Activated naive CD4-positive, alpha-beta T cell treated with anti-CD3 and anti-CD28 coated beads, Interleukin-2, amount 50 U/mL, for 16 hours (primary cell): ENCODE results near the gene PCDHGA11.
"Not testable (repeated sequence)": the region's sequence is repeated elsewhere in the genome, so short reads cannot be mapped to it uniquely, and the experiment has no call there.

Experiments used
- DNase-seq: peaks from one replicate; pipeline ENCODE4 v3.0.0-alpha.2; 2020

The PCDHGA11 gene

DNA sequence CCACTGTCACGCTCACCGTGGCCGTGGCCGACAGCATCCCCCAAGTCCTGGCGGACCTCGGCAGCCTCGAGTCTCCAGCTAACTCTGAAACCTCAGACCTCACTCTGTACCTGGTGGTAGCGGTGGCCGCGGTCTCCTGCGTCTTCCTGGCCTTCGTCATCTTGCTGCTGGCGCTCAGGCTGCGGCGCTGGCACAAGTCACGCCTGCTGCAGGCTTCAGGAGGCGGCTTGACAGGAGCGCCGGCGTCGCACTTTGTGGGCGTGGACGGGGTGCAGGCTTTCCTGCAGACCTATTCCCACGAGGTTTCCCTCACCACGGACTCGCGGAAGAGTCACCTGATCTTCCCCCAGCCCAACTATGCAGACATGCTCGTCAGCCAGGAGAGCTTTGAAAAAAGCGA is 11.9 kb downstream of the PCDHGA11 start:
- not testable (repeated sequence) for DNase-seq

DNA sequence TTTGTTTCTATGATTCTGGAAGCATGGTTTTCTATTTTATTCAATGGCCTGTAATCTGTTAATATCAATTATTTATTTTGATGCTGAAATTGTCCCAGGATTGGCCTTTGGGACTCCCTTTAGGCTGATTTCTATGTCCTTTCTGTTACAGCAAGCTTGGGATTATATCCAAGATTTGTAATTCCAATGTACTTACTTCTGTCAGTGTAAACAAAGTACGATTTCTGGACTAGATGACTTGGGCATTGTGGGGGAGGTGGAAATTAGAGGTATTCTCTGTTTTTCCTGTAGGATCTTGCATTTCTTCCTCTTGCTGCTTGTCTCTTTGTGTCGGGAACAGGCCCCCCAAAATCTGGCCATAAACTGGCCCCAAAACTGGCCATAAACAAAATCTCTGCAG is 13.2 kb downstream of the PCDHGA11 start:
- no peak for DNase-seq

DNA sequence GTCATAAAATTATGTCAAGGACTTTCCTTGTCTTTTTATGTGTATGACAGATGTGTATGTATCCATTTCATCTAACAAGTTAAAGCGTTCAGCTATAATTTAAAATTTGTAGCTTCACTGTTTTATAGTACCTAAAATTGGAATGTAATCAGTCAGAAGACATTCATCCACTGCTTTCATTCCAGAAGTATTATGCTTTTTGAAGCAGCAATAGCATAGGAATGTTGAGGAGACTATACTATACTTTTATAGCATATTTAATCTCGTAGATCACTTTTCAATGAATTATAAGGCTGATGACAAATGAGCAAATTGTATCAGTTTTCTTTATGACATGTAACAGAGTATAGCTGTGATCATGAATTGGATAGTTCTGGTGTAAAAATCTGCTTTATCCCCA is 16.4 kb downstream of the PCDHGA11 start:
- no peak for DNase-seq

DNA sequence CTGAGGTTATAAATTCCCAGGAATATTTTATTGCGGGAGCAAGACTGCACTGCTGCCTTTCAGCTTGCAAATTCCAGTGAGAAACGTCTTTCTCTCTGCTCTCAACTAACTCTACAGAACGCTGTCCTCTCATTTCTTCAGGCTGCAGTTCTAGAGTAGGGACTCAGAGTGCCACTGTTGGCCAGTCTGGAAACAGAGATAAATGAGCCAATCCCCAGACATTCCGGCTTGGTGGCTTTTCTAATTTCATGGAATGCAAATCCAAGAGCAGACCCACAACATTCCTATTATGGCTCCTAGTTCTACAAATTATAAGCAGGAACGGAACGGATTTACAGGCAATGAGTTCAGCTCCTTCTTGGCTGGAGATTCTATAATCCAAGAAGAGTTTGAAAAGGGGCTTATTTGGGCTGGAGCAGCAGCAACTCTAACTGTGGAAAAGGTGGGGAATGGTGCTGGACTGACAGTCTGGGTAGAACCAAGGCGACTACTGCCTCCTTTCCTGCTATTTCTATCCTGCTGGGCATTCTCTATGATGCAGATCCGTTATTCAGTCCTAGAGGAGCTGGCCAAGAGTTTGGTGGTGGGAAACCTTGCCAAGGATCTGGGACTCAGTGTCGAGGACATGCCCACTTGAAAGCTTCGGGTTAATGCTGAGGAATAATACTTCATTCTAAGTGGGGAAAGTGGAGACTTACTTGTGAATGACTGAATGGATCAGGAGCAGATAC is 18.7 kb downstream of the PCDHGA11 start:
- no peak for DNase-seq

DNA sequence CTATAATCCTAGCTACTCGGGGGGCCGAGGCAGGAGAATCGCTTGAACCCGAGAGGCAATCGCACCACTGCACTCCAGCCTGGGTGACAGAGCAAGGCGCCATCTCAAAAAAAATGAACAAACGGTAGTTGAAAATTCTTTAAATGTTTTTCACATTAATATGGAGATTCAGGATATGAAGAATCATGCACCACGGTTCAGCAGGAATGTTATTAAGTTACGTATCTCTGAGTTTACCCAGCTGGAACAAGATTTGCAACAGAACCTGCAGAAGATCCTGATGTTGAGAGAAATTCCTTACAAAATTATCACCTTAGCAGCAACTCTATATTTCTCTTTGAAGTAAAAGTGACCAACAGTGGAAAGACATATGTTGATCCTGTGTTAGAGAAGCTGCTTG is 19.5 kb downstream of the PCDHGA11 start:
- DNase-seq, result no peak

DNA sequence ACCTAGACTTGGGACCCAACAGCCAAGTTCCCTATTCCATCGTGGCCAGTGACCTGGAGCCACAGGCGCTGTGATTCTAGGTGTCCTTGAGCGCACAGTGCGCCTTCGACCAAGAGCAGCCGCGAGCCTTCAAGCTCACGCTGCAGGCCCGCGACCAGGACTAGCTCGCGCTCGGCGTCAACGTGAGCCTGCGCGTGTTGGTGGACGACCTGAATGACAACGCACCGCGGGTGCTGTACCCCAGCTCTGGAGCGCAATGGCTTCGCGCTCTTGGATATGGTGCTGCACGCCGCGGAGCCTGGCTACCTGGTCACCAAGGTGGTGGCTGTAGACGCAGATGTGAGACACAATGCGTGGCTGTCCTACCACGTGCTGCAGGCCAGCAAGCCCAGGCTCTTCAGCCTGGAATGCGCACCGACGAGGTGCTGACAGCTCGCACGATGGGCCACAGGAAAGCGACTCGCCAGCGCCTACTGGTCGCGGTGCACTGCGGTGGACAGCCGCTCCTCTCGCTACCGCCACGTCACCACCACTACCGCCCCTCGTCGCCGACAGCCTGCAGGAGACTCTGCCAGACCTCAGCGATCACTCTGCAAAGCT is 20.8 kb downstream of the PCDHGA11 start:
- no peak for DNase-seq

DNA sequence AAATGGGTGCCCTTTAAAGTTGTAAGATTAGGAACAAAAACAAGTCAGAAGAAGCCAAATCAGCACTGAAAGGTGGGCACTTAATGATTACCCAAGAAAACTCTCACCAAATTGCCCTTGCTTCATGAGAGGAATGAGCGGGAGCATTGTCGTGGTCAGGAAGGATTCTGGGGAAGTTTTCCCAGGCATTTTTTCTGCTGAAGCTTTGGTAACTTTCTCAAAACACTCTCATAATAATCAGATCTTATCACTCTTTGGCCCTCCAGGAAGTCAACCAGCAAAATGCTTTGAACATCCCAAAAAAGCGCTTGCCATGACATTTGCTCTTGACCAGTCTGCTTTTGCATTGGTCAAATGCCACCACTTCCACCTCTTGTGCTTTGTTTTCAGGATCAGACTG is 44.5 kb downstream of the PCDHGA11 start:
- DNase-seq, result no peak
